ENCODE data around the gene HIF1A. TPM values are rescaled to one million over a fixed set of nuclear protein-coding genes. Genes with fewer than 3 reads are reported as not detected.
A peak's percentile ranks its signal among the peaks of the same experiment; 100 is the strongest.

Gene HIF1A
- total RNA-seq, 1 donor from 2014 or later: 145 TPM

DNA sequence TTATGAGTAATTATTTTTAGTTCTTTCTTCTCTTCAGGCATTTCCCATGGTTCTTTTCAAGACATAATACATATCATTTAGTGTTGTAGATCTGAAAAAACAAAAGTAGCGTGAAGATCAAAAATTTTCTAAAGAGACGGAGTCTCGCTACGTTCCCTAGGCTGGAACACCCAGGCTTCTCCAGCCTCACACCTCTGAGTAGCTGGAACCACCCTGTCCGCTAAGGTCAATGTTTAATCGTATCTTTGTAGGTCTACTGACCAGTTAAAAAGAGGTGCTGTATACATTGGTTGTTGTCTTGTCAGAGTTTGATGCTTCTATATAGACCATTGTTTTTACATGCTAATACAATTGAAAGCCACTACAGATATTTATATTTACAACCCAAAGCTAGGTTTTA, 1.3 kb upstream of the HIF1A start:
- no peak for DNase-seq
- Mint-ChIP-seq H3K27ac (ENCODE audit: unreplicated experiment) (no peak overlapping the region), H3K4me1 (ENCODE audit: low read depth, unreplicated experiment) (peaks cover 17% of the 10 kb centered on the region), H3K4me3 (ENCODE audit: unreplicated experiment) (peak overlapping the region; percentile 86), H3K36me3 (ENCODE audit: unreplicated experiment) (peaks cover 7% of the 10 kb centered on the region), H3K27me3 (ENCODE audit: unreplicated experiment) (peaks cover 12% of the 10 kb centered on the region), H3K9me3 (ENCODE audit: unreplicated experiment) (peaks cover 13% of the 10 kb centered on the region)
- TF ChIP-seq, protein P1, sequence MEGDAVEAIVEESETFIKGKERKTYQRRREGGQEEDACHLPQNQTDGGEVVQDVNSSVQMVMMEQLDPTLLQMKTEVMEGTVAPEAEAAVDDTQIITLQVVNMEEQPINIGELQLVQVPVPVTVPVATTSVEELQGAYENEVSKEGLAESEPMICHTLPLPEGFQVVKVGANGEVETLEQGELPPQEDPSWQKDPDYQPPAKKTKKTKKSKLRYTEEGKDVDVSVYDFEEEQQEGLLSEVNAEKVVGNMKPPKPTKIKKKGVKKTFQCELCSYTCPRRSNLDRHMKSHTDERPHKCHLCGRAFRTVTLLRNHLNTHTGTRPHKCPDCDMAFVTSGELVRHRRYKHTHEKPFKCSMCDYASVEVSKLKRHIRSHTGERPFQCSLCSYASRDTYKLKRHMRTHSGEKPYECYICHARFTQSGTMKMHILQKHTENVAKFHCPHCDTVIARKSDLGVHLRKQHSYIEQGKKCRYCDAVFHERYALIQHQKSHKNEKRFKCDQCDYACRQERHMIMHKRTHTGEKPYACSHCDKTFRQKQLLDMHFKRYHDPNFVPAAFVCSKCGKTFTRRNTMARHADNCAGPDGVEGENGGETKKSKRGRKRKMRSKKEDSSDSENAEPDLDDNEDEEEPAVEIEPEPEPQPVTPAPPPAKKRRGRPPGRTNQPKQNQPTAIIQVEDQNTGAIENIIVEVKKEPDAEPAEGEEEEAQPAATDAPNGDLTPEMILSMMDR (IDR thresholded peaks at IDR 0.05; ENCODE audit: partially characterized antibody, unreplicated experiment): no peak

DNA sequence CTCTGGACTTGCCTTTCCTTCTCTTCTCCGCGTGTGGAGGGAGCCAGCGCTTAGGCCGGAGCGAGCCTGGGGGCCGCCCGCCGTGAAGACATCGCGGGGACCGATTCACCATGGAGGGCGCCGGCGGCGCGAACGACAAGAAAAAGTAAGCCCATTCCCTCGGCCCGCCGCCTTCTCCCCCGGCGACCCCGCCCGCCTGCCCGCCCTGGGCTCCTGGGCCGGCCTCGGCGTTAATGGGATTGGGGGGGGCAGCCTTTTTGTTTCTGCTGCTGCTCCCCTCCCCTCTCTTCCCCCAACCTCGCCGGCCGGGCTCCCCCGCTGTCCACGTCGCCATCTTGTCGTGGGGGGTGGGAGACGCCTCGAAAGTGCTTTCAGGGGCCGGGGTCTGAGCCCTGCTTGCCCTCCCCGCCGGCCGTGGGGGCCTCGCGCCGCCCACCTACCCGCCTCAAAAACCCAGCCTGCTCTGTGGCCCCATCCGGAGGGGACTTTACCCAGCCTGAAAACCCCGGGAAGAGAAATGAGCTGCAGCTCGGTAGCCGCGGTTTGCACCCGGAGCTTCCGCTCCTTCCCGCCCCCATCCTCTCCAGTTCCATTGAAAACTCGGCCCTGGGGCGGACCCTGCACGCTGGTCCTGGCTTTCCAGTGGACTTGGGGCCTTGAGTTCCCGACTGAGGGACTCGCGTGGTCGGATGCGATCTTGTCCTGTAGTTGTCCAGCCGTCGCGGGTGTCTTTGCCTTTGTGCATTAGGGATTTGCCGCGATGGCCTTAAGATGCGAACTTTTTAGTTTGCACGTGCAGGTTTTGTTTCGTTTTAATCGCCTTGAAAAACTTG, 598 bp downstream of the HIF1A start:
- Mint-ChIP-seq H3K9me3 (ENCODE audit: unreplicated experiment) (peaks cover 13% of the 10 kb centered on the region), H3K4me3 (ENCODE audit: unreplicated experiment) (peak overlapping the region; percentile 99), H3K27ac (ENCODE audit: unreplicated experiment) (peak overlapping the region; percentile 97), H3K36me3 (ENCODE audit: unreplicated experiment) (no peaks in the 10 kb centered on the region), H3K27me3 (ENCODE audit: unreplicated experiment) (peaks cover 12% of the 10 kb centered on the region), H3K4me1 (ENCODE audit: low read depth, unreplicated experiment) (peaks cover 26% of the 10 kb centered on the region)
- TF ChIP-seq, protein P1 (IDR thresholded peaks at IDR 0.05; ENCODE audit: partially characterized antibody, unreplicated experiment): no peak
- peak; percentile 75 for DNase-seq

DNA sequence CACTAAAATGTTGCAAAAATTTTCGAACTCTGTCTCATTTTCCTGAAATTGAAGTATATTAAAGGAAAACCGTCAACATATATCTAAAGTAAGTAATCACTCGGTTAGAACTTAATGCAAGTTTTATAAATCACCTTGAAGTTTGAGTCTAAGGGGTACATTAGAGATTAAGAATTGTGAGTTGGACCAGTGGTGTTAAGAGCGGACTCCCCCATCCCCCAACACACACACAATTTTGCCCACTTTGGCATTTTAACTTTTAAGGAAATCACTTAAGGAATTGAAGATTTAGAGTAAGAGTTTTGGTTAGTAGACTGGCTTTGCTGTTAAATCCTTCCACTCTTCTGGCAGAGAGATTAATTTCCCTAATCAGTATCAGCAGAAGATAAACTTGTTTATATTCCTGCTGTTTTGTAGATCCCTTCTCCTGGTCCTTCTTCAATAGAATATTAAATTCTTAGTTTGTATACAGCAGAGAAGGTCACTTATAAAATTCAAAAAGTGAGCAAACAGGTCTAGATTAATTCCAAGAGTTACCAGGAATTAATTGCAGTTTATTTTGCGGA, 1.5 kb downstream of the HIF1A start:
- H3K4me3 Mint-ChIP-seq (ENCODE audit: unreplicated experiment): peak overlapping the region; percentile 99
- TF ChIP-seq, protein P1 (IDR thresholded peaks at IDR 0.05; ENCODE audit: partially characterized antibody, unreplicated experiment): no peak
- H3K36me3 Mint-ChIP-seq (ENCODE audit: unreplicated experiment): no peaks in the 10 kb centered on the region
- DNase-seq: no peak
- peak overlapping the region; percentile 90 for H3K27ac Mint-ChIP-seq (ENCODE audit: unreplicated experiment)
- H3K4me1 Mint-ChIP-seq (ENCODE audit: low read depth, unreplicated experiment): peaks cover 24% of the 10 kb centered on the region
- peaks cover 13% of the 10 kb centered on the region for H3K9me3 Mint-ChIP-seq (ENCODE audit: unreplicated experiment)
- peaks cover 12% of the 10 kb centered on the region for H3K27me3 Mint-ChIP-seq (ENCODE audit: unreplicated experiment)

DNA sequence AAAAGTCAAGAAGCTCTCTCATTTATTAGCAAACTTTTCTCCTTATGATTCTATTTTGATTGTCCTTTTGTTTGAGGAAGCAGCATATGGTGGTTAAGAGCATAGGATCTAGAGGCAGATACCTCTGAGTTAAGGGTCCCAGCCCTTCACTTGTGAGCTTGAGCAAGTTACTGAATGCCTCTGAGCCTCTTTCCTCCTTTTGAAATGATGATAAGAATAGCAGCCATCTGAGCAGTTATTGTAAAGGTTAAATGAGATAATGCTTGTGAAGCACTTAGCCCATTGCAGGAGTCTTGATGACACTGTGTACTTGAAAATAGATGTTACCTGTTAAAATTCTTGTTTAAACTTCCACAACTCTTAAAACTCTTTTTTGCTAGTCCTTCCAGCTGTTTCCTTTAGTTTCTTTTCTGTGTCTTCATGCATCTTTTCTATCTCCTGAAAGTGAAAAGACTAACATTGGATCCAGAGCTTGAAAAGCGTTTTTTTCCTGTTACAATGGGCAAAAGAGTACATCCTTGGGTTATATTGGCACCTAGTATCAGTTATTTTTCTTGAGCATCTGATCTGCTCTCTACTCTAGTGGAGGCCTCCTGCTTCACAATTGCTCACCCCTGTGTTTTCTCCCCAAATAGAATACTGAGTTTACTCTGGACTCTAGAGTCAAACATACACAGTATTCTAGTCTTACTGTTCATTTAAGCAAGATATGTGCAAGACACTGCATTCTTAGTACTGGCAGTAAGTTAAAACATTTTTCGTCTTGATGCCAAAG, 3.1 kb downstream of the HIF1A start:
- TF ChIP-seq, protein P1 (IDR thresholded peaks at IDR 0.05; ENCODE audit: partially characterized antibody, unreplicated experiment): no peak
- H3K4me1 Mint-ChIP-seq (ENCODE audit: low read depth, unreplicated experiment): peaks cover 24% of the 10 kb centered on the region
- H3K27ac Mint-ChIP-seq (ENCODE audit: unreplicated experiment): peak overlapping the region; percentile 3
- peaks cover 12% of the 10 kb centered on the region for H3K27me3 Mint-ChIP-seq (ENCODE audit: unreplicated experiment)
- no peaks in the 10 kb centered on the region for H3K36me3 Mint-ChIP-seq (ENCODE audit: unreplicated experiment)
- no peak for DNase-seq
- H3K4me3 Mint-ChIP-seq (ENCODE audit: unreplicated experiment): peak overlapping the region; percentile 99
- peaks cover 13% of the 10 kb centered on the region for H3K9me3 Mint-ChIP-seq (ENCODE audit: unreplicated experiment)
